GM19468 (cell line): ENCODE results near the gene PPP1R1B.

Experiments used
- ATAC-seq: cut with Tn5 transposase; IDR thresholded peaks from one replicate; pipeline ENCODE4 v1.9.1; 2021; ENCODE audit warnings: mild to moderate bottlenecking, moderate library complexity, moderate number of reproducible peaks; ENCODE audit not compliant: unreplicated experiment; ENCODE audit errors: extremely low read depth

PPP1R1B gene

GRCh38 chr17:39664581-39665561 is 38.1 kb downstream of the PPP1R1B start, which contains the start of gene TCAP:
TSS of gene TCAP (plus strand) at chr17:39665349. CDS start at chr17:39665360, 11 bp downstream.
- ATAC-seq: no peak

- no peak for ATAC-seq
These were observed 39.0 kb downstream of the PPP1R1B start for GRCh38 chr17:39665642-39666224.

GRCh38 chr17:39666231-39666600 is 39.5 kb downstream of the PPP1R1B start:
- ATAC-seq: no peak

- ATAC-seq: no peak
These were observed 40.0 kb downstream of the PPP1R1B start for GRCh38 chr17:39666601-39667261.

- ATAC-seq: no peak
These were observed 40.7 kb downstream of the PPP1R1B start for GRCh38 chr17:39667262-39667944.

GRCh38 chr17:39667945-39668924 is 41.5 kb downstream of the PPP1R1B start, which contains the start of gene PNMT:
TSS of gene PNMT (plus strand) at chr17:39668453. CDS start at chr17:39668476, 23 bp downstream.
- no peak for ATAC-seq

- ATAC-seq: no peak
These were observed 43.4 kb downstream of the PPP1R1B start for GRCh38 chr17:39669897-39670735.

GRCh38 chr17:39670746-39671145 is 44.0 kb downstream of the PPP1R1B start:
- ATAC-seq: no peak

GRCh38 chr17:39671651-39672521 is 45.1 kb downstream of the PPP1R1B start:
- no peak for ATAC-seq

GRCh38 chr17:39672522-39673334 is 46.0 kb downstream of the PPP1R1B start:
- no peak for ATAC-seq

- no peak for ATAC-seq
These were observed 46.8 kb downstream of the PPP1R1B start for GRCh38 chr17:39673335-39674081.

GRCh38 chr17:39674179-39674578 is 47.4 kb downstream of the PPP1R1B start:
- ATAC-seq: no peak

- no peak for ATAC-seq
These were observed 48.1 kb downstream of the PPP1R1B start for GRCh38 chr17:39674702-39675389.

GRCh38 chr17:39675390-39676082 is 48.8 kb downstream of the PPP1R1B start:
- no peak for ATAC-seq
